Caco-2 (cell line): ENCODE data around the gene AP3S2. TPM values are rescaled to one million over a fixed set of nuclear protein-coding genes. Genes with fewer than 3 reads are reported as not detected.
"Not testable (repeated sequence)": the region's sequence is repeated elsewhere in the genome, so short reads cannot be mapped to it uniquely, and the experiment has no call there.

Experiments
- BruUV-seq: library from RNA; stranded (reverse); fragments of 400-500 nt; replicated peaks from 2 replicates; lab custom pipeline; 2021; lab: Mats Ljungman, UMichigan
- CTCF ChIA-PET: fragments of 300-600 bp; sonication (Branson Sonifier 250); formaldehyde crosslinking; loops from one replicate; lab custom pipeline; 2022; ENCODE audit warnings: antibody characterized with exemption; lab: Charles Lee
- POLR2A ChIA-PET: fragments of 300-600 bp; sonication (Branson Sonifier 250); formaldehyde crosslinking; loops from one replicate; lab custom pipeline; 2022; ENCODE audit warnings: antibody characterized with exemption; lab: Charles Lee
- DNase-seq, 2 experiments: peaks; one replicate each; pipeline versions ENCODE4 v3.0.0 to v3.0.0-alpha.2; 2020 to 2022
- H3K27me3 ChIP-seq: replicated peaks from 2 replicates; pipeline ENCODE4 v1.6.0; 2011; ENCODE audit warnings: low read length; ENCODE audit not compliant: control insufficient read depth, insufficient read depth
- H3K36me3 ChIP-seq: 2 replicates; pipeline ENCODE4 v1.5.1; 2011; ENCODE audit warnings: low read length; ENCODE audit not compliant: control insufficient read depth, insufficient read depth
- H3K4me1 ChIP-seq: fragments of 250-450 bp; sonication (Bioruptor Pico); 2 replicates; pipeline ENCODE4 v1.5.1; 2020; ENCODE audit warnings: mild to moderate bottlenecking
- H3K4me3 ChIP-seq: 2 replicates; pipeline ENCODE4 v1.5.1; 2011; ENCODE audit warnings: low read depth, mild to moderate bottlenecking, control low read depth, low read length
- H3K9me3 ChIP-seq: fragments of 250-450 bp; sonication (Bioruptor Pico); 2 replicates; pipeline ENCODE4 v1.5.1; 2020; ENCODE audit warnings: mild to moderate bottlenecking, moderate library complexity
- H3K27ac Mint-ChIP-seq: one replicate; pipeline ENCODE4 v1.8.0; 2022; ENCODE audit warnings: mixed read lengths; ENCODE audit not compliant: unreplicated experiment
- H3K27me3 Mint-ChIP-seq: one replicate; pipeline ENCODE4 v1.8.0; 2022; ENCODE audit warnings: mixed read lengths; ENCODE audit not compliant: insufficient read depth, unreplicated experiment
- H3K36me3 Mint-ChIP-seq: one replicate; pipeline ENCODE4 v1.8.0; 2022; ENCODE audit warnings: mild to moderate bottlenecking, mixed read lengths; ENCODE audit not compliant: insufficient read depth, unreplicated experiment
- H3K4me1 Mint-ChIP-seq: one replicate; pipeline ENCODE4 v1.8.0; 2022; ENCODE audit warnings: low read depth, mixed read lengths; ENCODE audit not compliant: unreplicated experiment
- H3K4me3 Mint-ChIP-seq: one replicate; pipeline ENCODE4 v1.8.0; 2022; ENCODE audit warnings: mild to moderate bottlenecking, moderate library complexity, mixed read lengths; ENCODE audit not compliant: unreplicated experiment
- H3K9me3 Mint-ChIP-seq: one replicate; pipeline ENCODE4 v1.8.0; 2022; ENCODE audit warnings: mixed read lengths; ENCODE audit not compliant: unreplicated experiment
- CTCF ChIP-seq, 2 experiments: fragments of 200-600 bp in 1 of 2; IDR thresholded peaks; 1 replicate in 1 of 2; 2 replicates in 1 of 2; pipeline versions ENCODE4 v1.5.1 to v1.8.0; 2011 to 2022; ENCODE audit warnings: antibody characterized with exemption in 1 of 2, control low read depth in 1 of 2, inconsistent platforms in 1 of 2, low read depth in 1 of 2, low read length in 1 of 2, mild to moderate bottlenecking in 1 of 2, moderate library complexity in 1 of 2; ENCODE audit not compliant: insufficient read depth in 1 of 2, severe bottlenecking in 1 of 2, unreplicated experiment in 1 of 2
- intact Hi-C: fragments of 100-400 bp; cut with micrococcal nuclease; formaldehyde crosslinking; loops from one replicate; pipeline ENCODE4 v1.10.0; 2022; ENCODE audit not compliant: unreplicated experiment
- total RNA-seq: library from RNA; stranded (reverse); gene quantifications from 2 replicates; pipeline ENCODE4 v1.2.3, GENCODE V29; 2022

AP3S2 gene
- total RNA-seq, 1 experiment from 2014 or later, result 28.1 TPM

GRCh38 chr15:89855948-89856347 lies 37.8 kb downstream of the AP3S2 start:
- intact Hi-C loops, result no loop called here
- POLR2A ChIA-PET, result no interaction called here
- Mint-ChIP-seq H3K36me3 (peaks cover 12% of the 10 kb centered on the region), H3K27me3 (no peaks in the 10 kb centered on the region), H3K27ac (no peak overlapping the region), H3K9me3 (no peaks in the 10 kb centered on the region), H3K4me1 (peaks cover 28% of the 10 kb centered on the region), H3K4me3 (no peak overlapping the region)
- no peak for DNase-seq
- BruUV-seq, result no TSS peak
- Histone ChIP-seq H3K36me3 (no peaks in the 10 kb centered on the region), H3K27me3 (no peaks in the 10 kb centered on the region), H3K4me1 (peaks cover 47% of the 10 kb centered on the region), H3K4me3 (no peak overlapping the region), H3K9me3 (no peaks in the 10 kb centered on the region)
- no peak for TF ChIP-seq CTCF (IDR thresholded peaks at IDR 0.05; ENCODE audit: insufficient read depth in 1 of 2, low read depth in 1 of 2, low read length in 1 of 2, severe bottlenecking in 1 of 2, unreplicated experiment in 1 of 2)
- CTCF ChIA-PET, result interaction anchor here (0.7 kb wide), 1 partner anchor 131 kb away, joined by 3 read pairs; no protein-coding TSS in a partner anchor

GRCh38 chr15:89854863-89855262 lies 38.9 kb downstream of the AP3S2 start:
- DNase-seq, result not testable (repeated sequence)

GRCh38 chr15:89852342-89852995 lies 41.3 kb downstream of the AP3S2 start:
- Histone ChIP-seq H3K9me3 (no peaks in the 10 kb centered on the region), H3K4me3 (no peak overlapping the region), H3K36me3 (no peaks in the 10 kb centered on the region), H3K27me3 (no peaks in the 10 kb centered on the region), H3K4me1 (peaks cover 28% of the 10 kb centered on the region)
- no peak for TF ChIP-seq CTCF (IDR thresholded peaks at IDR 0.05; ENCODE audit: insufficient read depth in 1 of 2, low read depth in 1 of 2, low read length in 1 of 2, severe bottlenecking in 1 of 2, unreplicated experiment in 1 of 2)
- Mint-ChIP-seq H3K27ac (no peak overlapping the region), H3K9me3 (no peaks in the 10 kb centered on the region), H3K4me3 (no peak overlapping the region), H3K27me3 (no peaks in the 10 kb centered on the region), H3K36me3 (peaks cover 24% of the 10 kb centered on the region), H3K4me1 (peaks cover 15% of the 10 kb centered on the region)
- no TSS peak for BruUV-seq
- POLR2A ChIA-PET, result no interaction called here
- intact Hi-C loops, result no loop called here
- no peak for DNase-seq
- CTCF ChIA-PET, result interaction anchor here (0.6 kb wide), 1 partner anchor 10 kb away, joined by 3 read pairs; no protein-coding TSS in a partner anchor

More at GRCh38 chr15:89854863-89855262, 38.9 kb downstream of the AP3S2 start:
- POLR2A ChIA-PET, H3K9me3 ChIP-seq, H3K4me3 Mint-ChIP-seq, CTCF ChIA-PET, H3K36me3 ChIP-seq, BruUV-seq, H3K9me3 Mint-ChIP-seq, H3K4me3 ChIP-seq, H3K27me3 Mint-ChIP-seq, H3K27ac Mint-ChIP-seq, intact Hi-C loops, H3K27me3 ChIP-seq: not testable (repeated sequence)
- H3K4me1 ChIP-seq, result peaks cover 39% of the 10 kb centered on the region
- Mint-ChIP-seq H3K4me1 (peaks cover 23% of the 10 kb centered on the region), H3K36me3 (peaks cover 17% of the 10 kb centered on the region)
